HL-60 (cell line): ENCODE data around the gene RPUSD4.

ENCODE experiments used
- CTCF ChIP-seq: IDR thresholded peaks from one replicate; pipeline ENCODE4 v1.5.1; 2011; ENCODE audit warnings: low read length, control low read depth, inconsistent platforms; ENCODE audit not compliant: insufficient read depth
- GABPA ChIP-seq: IDR thresholded peaks from 2 replicates; pipeline ENCODE4 v1.6.1; 2012; ENCODE audit warnings: low read depth
- POLR2AphosphoS5 ChIP-seq: IDR thresholded peaks from 2 replicates; pipeline ENCODE4 v1.6.1; 2012; ENCODE audit warnings: low read depth
- REST ChIP-seq: IDR thresholded peaks from 2 replicates; pipeline ENCODE4 v1.6.1; 2012; ENCODE audit warnings: low read depth; ENCODE audit not compliant: insufficient replicate concordance
- SPI1 ChIP-seq: IDR thresholded peaks from 2 replicates; pipeline ENCODE4 v1.6.1; 2012; ENCODE audit warnings: low read depth, mild to moderate bottlenecking, borderline replicate concordance

GRCh38 chr11:126257144-126257543 lies 45.7 kb upstream of the RPUSD4 start:
- TF ChIP-seq CTCF (no peak), GABPA (no peak), POLR2AphosphoS5 (no peak), REST (no peak), SPI1 (no peak)
